Chondrocyte (in vitro differentiated cells): ENCODE measurements around the gene JAGN1. TPM values are rescaled to one million over a fixed set of nuclear protein-coding genes. Genes with fewer than 3 reads are reported as not detected.

Experiments used
- DNase-seq: peaks from one replicate; pipeline ENCODE4 v3.0.0; 2021; ENCODE audit warnings: mixed read lengths, low spot score
- H3K27ac Mint-ChIP-seq: one replicate; pipeline ENCODE4 v1.8.0; 2021; ENCODE audit warnings: mild to moderate bottlenecking, moderate library complexity, mixed read lengths; ENCODE audit not compliant: unreplicated experiment
- H3K27me3 Mint-ChIP-seq: 2 replicates; pipeline ENCODE4 v1.8.0; 2021; ENCODE audit warnings: low read depth, mixed read lengths
- H3K36me3 Mint-ChIP-seq: 2 replicates; pipeline ENCODE4 v1.8.0; 2021; ENCODE audit warnings: low read depth, mixed read lengths
- H3K4me1 Mint-ChIP-seq: 2 replicates; pipeline ENCODE4 v1.8.0; 2021; ENCODE audit warnings: low read depth, mild to moderate bottlenecking, mixed read lengths
- H3K4me3 Mint-ChIP-seq: one replicate; pipeline ENCODE4 v1.8.0; 2021; ENCODE audit warnings: mild to moderate bottlenecking, moderate library complexity, mixed read lengths; ENCODE audit not compliant: unreplicated experiment
- H3K9me3 Mint-ChIP-seq: 2 replicates; pipeline ENCODE4 v1.8.0; 2021; ENCODE audit warnings: low read depth, mixed read lengths
- total RNA-seq: library from RNA; stranded (reverse); gene quantifications from 3 replicates; pipeline ENCODE4 v1.2.1, GENCODE V29; 2021
- TF ChIP-seq, protein P1 (sequence below): fragments of 200-600 bp; sonication (generic); IDR thresholded peaks from 2 replicates; pipeline ENCODE4 v1.5.0; 2021; ENCODE audit warnings: antibody characterized with exemption, mild to moderate bottlenecking, moderate library complexity

Gene JAGN1
- total RNA-seq, 1 donor from 2014 or later: 20.3 TPM

DNA sequence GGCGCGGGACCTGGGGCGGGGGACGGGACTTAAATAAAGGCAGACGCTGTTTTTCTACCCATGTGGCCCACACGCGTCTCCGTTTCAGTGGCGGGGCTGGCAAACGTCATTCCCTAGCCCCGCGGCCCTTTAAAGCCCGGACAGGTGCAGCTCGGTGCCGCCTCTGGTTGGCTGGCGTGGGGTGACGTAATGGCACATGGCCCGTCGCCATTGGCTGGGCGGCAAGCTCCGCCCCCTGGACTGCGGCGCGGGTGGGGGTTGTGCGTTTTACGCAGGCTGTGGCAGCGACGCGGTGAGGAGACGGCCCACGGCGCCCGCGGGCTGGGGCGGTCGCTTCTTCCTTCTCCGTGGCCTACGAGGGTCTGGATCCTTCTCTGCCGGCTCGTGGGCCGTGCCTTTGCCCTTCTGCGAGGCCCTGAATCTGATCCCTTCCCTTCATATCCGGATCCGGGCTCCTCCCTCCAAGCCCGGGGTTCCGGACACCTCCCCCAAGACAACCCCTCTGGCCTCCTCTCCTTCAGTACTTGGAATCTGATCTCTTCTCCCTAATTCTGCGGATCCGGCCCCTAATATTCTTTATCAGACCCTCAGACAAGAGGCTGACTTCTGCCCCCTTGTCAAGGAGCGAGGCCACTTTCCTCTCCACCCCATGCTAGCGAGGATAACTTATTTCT is 43.3 kb downstream of the JAGN1 start, which contains the start of gene CRELD1:
CRELD1 (plus strand) TSS at position 274 of the 674 bp plus-strand sequence. CDS start 605 bp downstream, outside the sequence.
- Mint-ChIP-seq H3K9me3 (no peaks in the 10 kb centered on the region), H3K4me1 (peaks cover 24% of the 10 kb centered on the region), H3K27ac (peak within 1 kb of the TSS; percentile 88), H3K4me3 (peak within 1 kb of the TSS; percentile 80), H3K27me3 (no peaks in the 10 kb centered on the region), H3K36me3 (peaks cover 9% of the 10 kb centered on the region)
- peak; percentile 97 for DNase-seq
- TF ChIP-seq, protein P1, sequence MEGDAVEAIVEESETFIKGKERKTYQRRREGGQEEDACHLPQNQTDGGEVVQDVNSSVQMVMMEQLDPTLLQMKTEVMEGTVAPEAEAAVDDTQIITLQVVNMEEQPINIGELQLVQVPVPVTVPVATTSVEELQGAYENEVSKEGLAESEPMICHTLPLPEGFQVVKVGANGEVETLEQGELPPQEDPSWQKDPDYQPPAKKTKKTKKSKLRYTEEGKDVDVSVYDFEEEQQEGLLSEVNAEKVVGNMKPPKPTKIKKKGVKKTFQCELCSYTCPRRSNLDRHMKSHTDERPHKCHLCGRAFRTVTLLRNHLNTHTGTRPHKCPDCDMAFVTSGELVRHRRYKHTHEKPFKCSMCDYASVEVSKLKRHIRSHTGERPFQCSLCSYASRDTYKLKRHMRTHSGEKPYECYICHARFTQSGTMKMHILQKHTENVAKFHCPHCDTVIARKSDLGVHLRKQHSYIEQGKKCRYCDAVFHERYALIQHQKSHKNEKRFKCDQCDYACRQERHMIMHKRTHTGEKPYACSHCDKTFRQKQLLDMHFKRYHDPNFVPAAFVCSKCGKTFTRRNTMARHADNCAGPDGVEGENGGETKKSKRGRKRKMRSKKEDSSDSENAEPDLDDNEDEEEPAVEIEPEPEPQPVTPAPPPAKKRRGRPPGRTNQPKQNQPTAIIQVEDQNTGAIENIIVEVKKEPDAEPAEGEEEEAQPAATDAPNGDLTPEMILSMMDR: no peak

DNA sequence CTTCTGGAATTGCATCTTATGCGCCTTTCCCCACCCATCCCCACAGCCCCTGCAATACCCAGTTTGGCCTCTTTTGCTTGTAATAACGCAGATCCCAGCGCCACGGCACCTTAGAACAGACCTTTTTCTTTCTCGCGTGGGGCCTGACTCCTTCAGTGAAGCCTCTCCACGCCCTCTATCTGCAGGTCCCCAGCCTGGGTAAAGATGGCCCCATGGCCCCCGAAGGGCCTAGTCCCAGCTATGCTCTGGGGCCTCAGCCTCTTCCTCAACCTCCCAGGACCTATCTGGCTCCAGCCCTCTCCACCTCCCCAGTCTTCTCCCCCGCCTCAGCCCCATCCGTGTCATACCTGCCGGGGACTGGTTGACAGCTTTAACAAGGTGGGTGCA is 43.8 kb downstream of the JAGN1 start:
- no peak for DNase-seq
- TF ChIP-seq, protein P1: peak; percentile 43
- H3K27me3 Mint-ChIP-seq: no peaks in the 10 kb centered on the region
- no peaks in the 10 kb centered on the region for H3K9me3 Mint-ChIP-seq
- peak overlapping the region; percentile 80 for H3K4me3 Mint-ChIP-seq
- H3K27ac Mint-ChIP-seq: peak overlapping the region; percentile 88
- H3K36me3 Mint-ChIP-seq: peaks cover 9% of the 10 kb centered on the region
- H3K4me1 Mint-ChIP-seq: peaks cover 24% of the 10 kb centered on the region

DNA sequence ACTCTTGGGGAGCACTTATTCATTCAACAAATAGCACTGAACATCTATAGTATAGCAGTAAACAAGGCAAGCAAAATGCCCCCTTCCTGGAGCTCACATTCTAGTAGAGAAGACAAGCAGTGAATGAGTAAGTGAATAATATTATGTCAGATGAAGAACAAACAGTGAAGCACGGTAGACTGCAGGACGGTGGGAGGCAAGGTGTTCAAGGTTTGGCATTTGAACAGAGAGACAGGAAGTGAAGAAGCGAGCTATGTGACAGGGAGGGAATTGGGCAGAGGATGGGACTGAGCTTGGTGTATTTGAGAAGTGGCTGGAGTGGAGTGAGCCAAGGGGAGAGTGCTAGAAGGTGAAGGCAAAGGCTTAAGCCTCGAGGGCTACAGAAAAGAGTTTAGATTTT is 44.6 kb downstream of the JAGN1 start:
- TF ChIP-seq, protein P1: no peak
- Mint-ChIP-seq H3K4me1 (peaks cover 24% of the 10 kb centered on the region), H3K36me3 (peaks cover 9% of the 10 kb centered on the region), H3K27ac (no peak overlapping the region), H3K9me3 (no peaks in the 10 kb centered on the region), H3K27me3 (no peaks in the 10 kb centered on the region), H3K4me3 (peak overlapping the region; percentile 80)
- DNase-seq: no peak

DNA sequence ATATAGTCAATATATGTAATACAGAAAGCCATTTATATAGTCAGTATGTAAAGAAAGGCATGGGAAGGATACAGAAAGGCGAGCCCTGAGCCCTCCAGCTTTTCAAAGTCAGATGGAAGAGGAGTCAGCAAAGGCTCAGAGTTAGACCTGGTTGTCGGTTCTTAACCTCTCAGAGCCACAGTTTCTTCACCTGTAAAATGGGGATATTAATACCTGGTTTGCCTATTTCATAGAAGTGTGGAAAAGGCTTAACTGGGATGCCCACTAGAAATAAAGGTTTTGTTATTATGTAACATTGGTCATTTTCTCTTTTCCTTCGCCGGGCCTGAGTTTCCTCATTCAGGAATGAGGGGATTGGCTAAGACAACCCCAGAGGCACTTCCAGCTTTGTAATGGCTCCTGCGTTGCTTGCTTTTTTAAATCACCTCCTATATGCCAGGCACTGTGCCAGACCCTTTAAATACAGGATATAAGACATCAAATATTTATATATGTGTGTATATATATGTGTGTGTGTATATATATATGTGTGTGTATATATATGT is 45.6 kb downstream of the JAGN1 start:
- Mint-ChIP-seq H3K4me3 (no peak overlapping the region), H3K27ac (no peak overlapping the region), H3K36me3 (peaks cover 3% of the 10 kb centered on the region), H3K4me1 (peaks cover 24% of the 10 kb centered on the region), H3K27me3 (no peaks in the 10 kb centered on the region), H3K9me3 (no peaks in the 10 kb centered on the region)
- no peak for DNase-seq
- TF ChIP-seq, protein P1: no peak

DNA sequence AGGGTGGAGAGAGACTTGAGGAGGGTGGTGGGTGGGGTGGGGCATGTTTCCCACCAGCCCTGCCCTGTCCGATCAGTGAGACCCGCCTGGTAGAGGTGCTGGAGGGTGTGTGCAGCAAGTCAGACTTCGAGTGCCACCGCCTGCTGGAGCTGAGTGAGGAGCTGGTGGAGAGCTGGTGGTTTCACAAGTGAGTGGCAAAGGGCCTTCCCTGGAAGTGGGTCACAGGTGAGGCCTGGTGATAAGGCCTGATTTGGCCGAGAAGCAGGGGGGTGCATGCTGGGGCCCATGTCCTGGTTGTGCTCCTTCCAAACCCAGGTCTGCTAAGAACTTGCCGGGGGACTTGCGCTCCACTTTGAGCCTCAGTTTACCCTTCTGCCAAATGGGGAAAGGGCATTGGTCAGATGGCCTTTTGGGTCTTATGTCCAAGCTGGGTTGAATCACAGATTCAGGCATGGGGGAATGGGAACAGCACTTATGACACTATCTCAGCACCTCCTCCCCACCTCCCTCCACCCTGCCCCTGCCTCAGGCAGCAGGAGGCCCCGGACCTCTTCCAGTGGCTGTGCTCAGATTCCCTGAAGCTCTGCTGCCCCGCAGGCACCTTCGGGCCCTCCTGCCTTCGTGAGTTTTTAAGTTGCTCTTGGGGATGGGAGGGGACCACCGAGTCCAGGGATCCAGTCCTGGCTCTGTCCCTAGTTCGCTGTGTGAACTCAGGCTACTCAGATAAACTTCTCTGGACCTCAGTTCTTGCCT is 47.3 kb downstream of the JAGN1 start:
- TF ChIP-seq, protein P1: no peak
- H3K4me1 Mint-ChIP-seq: peaks cover 20% of the 10 kb centered on the region
- no peak overlapping the region for H3K27ac Mint-ChIP-seq
- DNase-seq: no peak
- H3K4me3 Mint-ChIP-seq: no peak overlapping the region
- H3K27me3 Mint-ChIP-seq: no peaks in the 10 kb centered on the region
- H3K36me3 Mint-ChIP-seq: peaks cover 5% of the 10 kb centered on the region
- no peaks in the 10 kb centered on the region for H3K9me3 Mint-ChIP-seq
